HEK293T (cell line): ENCODE results near the gene TRIM2.

Experiments
- ARNT ChIP-seq: fragments of 450-650 bp; IDR thresholded peaks from 2 replicates; pipeline ENCODE4 v1.6.1; 2017; ENCODE audit warnings: mild to moderate bottlenecking
- BHLHE40 ChIP-seq: fragments of 450-650 bp; IDR thresholded peaks from 2 replicates; pipeline ENCODE4 v1.6.1; 2016; ENCODE audit warnings: mild to moderate bottlenecking, moderate library complexity, borderline replicate concordance
- CTBP1 ChIP-seq: fragments of 450-650 bp; IDR thresholded peaks from 2 replicates; pipeline ENCODE4 v1.6.1; 2016; ENCODE audit warnings: borderline replicate concordance
- ELF4 ChIP-seq: fragments of 450-650 bp; IDR thresholded peaks from 2 replicates; pipeline ENCODE4 v1.6.1; 2017; ENCODE audit warnings: antibody characterized with exemption
- FOXA1 ChIP-seq: fragments of 450-650 bp; IDR thresholded peaks from 2 replicates; pipeline ENCODE4 v1.6.1; 2016; ENCODE audit warnings: mild to moderate bottlenecking
- FOXM1 ChIP-seq: fragments of 450-650 bp; IDR thresholded peaks from 2 replicates; pipeline ENCODE4 v1.6.1; 2017; ENCODE audit warnings: mild to moderate bottlenecking, borderline replicate concordance
- HDGF ChIP-seq: fragments of 450-650 bp; IDR thresholded peaks from 2 replicates; pipeline ENCODE4 v1.6.1; 2017; ENCODE audit warnings: antibody characterized with exemption, borderline replicate concordance
- L3MBTL2 ChIP-seq: fragments of 450-650 bp; conservative IDR thresholded peaks from 2 replicates; pipeline ENCODE4 v1.6.1; 2016; ENCODE audit warnings: mild to moderate bottlenecking
- PKNOX1 ChIP-seq: fragments of 450-650 bp; IDR thresholded peaks from 2 replicates; pipeline ENCODE4 v1.6.1; 2016
- SP1 ChIP-seq: fragments of 450-650 bp; IDR thresholded peaks from 2 replicates; pipeline ENCODE4 v1.6.1; 2017
- SUZ12 ChIP-seq: fragments of 450-650 bp; IDR thresholded peaks from 2 replicates; pipeline ENCODE4 v1.6.1; 2016; ENCODE audit warnings: mild to moderate bottlenecking
- TARDBP ChIP-seq: fragments of 450-650 bp; IDR thresholded peaks from 2 replicates; pipeline ENCODE4 v1.6.1; 2016
- ZNF384 ChIP-seq: fragments of 450-650 bp; IDR thresholded peaks from 2 replicates; pipeline ENCODE4 v1.6.1; 2016

- no peak for TF ChIP-seq CTBP1
- TF ChIP-seq ARNT = no peak
- TF ChIP-seq ZNF384 = no peak
- TF ChIP-seq FOXM1 = no peak
- no peak for TF ChIP-seq ELF4
- no peak for TF ChIP-seq TARDBP
- no peak for TF ChIP-seq BHLHE40
- TF ChIP-seq PKNOX1 = no peak
- TF ChIP-seq SUZ12 = no peak
- no peak for TF ChIP-seq FOXA1
- no peak for TF ChIP-seq HDGF
- TF ChIP-seq SP1 = no peak
- no peak for TF ChIP-seq L3MBTL2
Measured at GRCh38 chr4:153296040-153296823, 92.0 kb downstream of the TRIM2 start.
